ENCODE data around the gene COL12A1. TPM values are rescaled to one million over a fixed set of nuclear protein-coding genes. Genes with fewer than 3 reads are reported as not detected.

COL12A1 gene
- total RNA-seq, 1 experiment from 2014 or later = 0.96 TPM

- Histone ChIP-seq H4K5ac (ENCODE audit: insufficient read length, low read depth, low read length) (no peak overlapping the region), H3K27me3 (ENCODE audit: insufficient read depth, low read length) (no peaks in the 10 kb centered on the region), H3T11ph (ENCODE audit: low read length) (no peak overlapping the region), H3K9me3 (ENCODE audit: control insufficient read depth, low read depth, low read length) (no peaks in the 10 kb centered on the region), H3K4ac (ENCODE audit: low read depth, low read length) (no peak overlapping the region), H3K18ac (ENCODE audit: insufficient read length, low read depth, low read length) (no peak overlapping the region), H2BK15ac (ENCODE audit: low read depth, low read length) (no peak overlapping the region), H4K8ac (replicated peaks; ENCODE audit: insufficient read length, low read depth, low read length) (no peak overlapping the region), H4K91ac (ENCODE audit: insufficient read length, low read depth, low read length) (no peak overlapping the region), H3K23me2 (ENCODE audit: insufficient read length, low read depth, low read length, poor library complexity, severe bottlenecking) (no peaks in the 10 kb centered on the region), H3K79me1 (ENCODE audit: insufficient read depth, low read depth, low read length, poor library complexity, severe bottlenecking) (no peaks in the 10 kb centered on the region), H3K56ac (ENCODE audit: insufficient read length, low read depth, low read length) (no peak overlapping the region), H2BK12ac (ENCODE audit: insufficient read length, low read depth, low read length) (no peak overlapping the region), H3K23ac (ENCODE audit: insufficient read length, low read depth, low read length) (no peak overlapping the region), H3K14ac (ENCODE audit: insufficient read depth, low read length) (no peak overlapping the region), H3K9ac (ENCODE audit: extremely low read depth, insufficient read length, low read length) (no peak overlapping the region), H4K20me1 (ENCODE audit: control insufficient read depth, insufficient read depth, insufficient read length) (no peaks in the 10 kb centered on the region), H3K4me1 (ENCODE audit: insufficient read depth, low read length) (no peaks in the 10 kb centered on the region; the same call in 1 of the 2 replicates), H2AK5ac (ENCODE audit: insufficient read length, low read length) (no peak overlapping the region), H2BK120ac (ENCODE audit: low read depth, low read length, poor library complexity, severe bottlenecking) (no peak overlapping the region), H3K27ac (ENCODE audit: insufficient read length, low read depth, low read length) (no peak overlapping the region), H3K79me2 (ENCODE audit: insufficient read depth, low read length) (no peaks in the 10 kb centered on the region), H2AFZ (ENCODE audit: low read length) (no peak overlapping the region), H3K4me2 (ENCODE audit: insufficient read depth, insufficient read length, low read length) (no peak overlapping the region), H2BK20ac (ENCODE audit: low read depth, low read length, poor library complexity, severe bottlenecking) (no peak overlapping the region), H2BK5ac (ENCODE audit: insufficient read length, low read length) (no peak overlapping the region)
- H3K27ac Mint-ChIP-seq = peak overlapping the region in 1 of 3 experiments; percentile 5; a peak in 2 of 7 replicates
- H3K36me3 Mint-ChIP-seq (ENCODE audit: insufficient read depth in 1 of 3, low read depth in 3 of 3) = no peaks in the 10 kb centered on the region
- H3K27me3 Mint-ChIP-seq (ENCODE audit: low read depth) = no peaks in the 10 kb centered on the region
- no peak for TF ChIP-seq CTCF (conservative IDR thresholded peaks at IDR 0.05)
- no peak overlapping the region for H3K4me3 Mint-ChIP-seq
- WGBS (ENCODE audit: extremely low coverage, insufficient read length, low lambda C conversion rate) = no CpG with 5 or more reads among the region's 6 CpGs
- no peaks in the 10 kb centered on the region for H3K9me3 Mint-ChIP-seq
- H3K4me1 Mint-ChIP-seq = peaks cover 17% of the 10 kb centered on the region in 2 experiments
- DNase-seq = no peak
These were observed 18.6 kb upstream of the COL12A1 start for GRCh38 chr6:75224303-75224926.

Data from H9 (cell line).